Fibroblast of the conjunctiva (primary cell): Measurements from ENCODE around the gene CLCA4.
"Not testable (repeated sequence)": the region's sequence is repeated elsewhere in the genome, so short reads cannot be mapped to it uniquely, and the experiment has no call there.

ENCODE experiments used
- DNase-seq: peaks from one replicate; pipeline ENCODE4 v3.0.0-alpha.2; 2010; ENCODE audit warnings: low read depth

Gene CLCA4

GRCh38 chr1:86537928-86538695 lies 8.8 kb upstream of the CLCA4 start:
- no peak for DNase-seq

GRCh38 chr1:86538775-86539174 lies 8.1 kb upstream of the CLCA4 start:
- DNase-seq: no peak

- no peak for DNase-seq
Measured at GRCh38 chr1:86541859-86542258, 5.0 kb upstream of the CLCA4 start.

- no peak for DNase-seq
Measured at GRCh38 chr1:86542631-86543030, 4.2 kb upstream of the CLCA4 start.

- DNase-seq: no peak
Measured at GRCh38 chr1:86548839-86549238, 2.0 kb downstream of the CLCA4 start.

- DNase-seq: no peak
Measured at GRCh38 chr1:86551305-86551704, 4.4 kb downstream of the CLCA4 start.

- DNase-seq: no peak
Measured at GRCh38 chr1:86552376-86552775, 5.5 kb downstream of the CLCA4 start.

DNA sequence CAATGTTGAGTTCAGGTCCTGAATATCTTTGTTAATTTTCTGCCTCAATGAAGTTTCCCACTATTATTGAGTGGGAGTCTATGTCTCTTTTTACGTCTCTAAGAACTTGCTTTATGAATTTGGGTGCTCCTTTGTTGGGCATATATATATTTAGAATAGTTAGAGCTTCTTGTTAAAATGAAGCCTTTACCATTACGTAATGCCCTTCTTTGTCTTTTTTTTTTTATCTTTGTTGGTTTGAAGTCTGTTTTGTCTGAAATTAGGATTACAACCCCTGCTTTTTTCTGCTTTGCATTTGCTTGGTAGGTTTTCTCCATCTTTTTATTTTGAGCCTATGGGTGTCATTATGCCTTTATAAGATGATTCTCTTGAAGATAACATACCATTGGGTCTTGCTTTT lies 10.9 kb downstream of the CLCA4 start:
- no peak for DNase-seq

DNA sequence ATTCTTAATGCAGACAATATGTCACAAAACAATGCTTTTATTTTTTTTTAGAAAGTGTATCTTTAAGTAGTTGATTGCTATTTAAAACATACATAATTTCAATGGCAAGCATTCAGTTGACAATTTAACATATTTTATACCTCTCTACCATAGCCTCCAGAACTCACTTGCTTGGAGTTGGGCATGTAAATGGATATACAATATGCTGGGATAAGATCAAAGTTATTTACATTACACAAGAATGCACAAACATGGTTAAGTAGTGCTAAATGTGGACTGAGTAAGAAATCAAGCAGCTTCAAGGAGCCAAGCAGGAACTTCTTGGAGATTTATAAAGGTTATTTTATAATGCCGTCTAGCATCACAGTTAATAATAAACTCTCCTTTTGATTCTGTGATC lies 17.0 kb downstream of the CLCA4 start:
- no peak for DNase-seq

- DNase-seq: no peak
Measured at GRCh38 chr1:86567341-86567740, 20.5 kb downstream of the CLCA4 start.

DNA sequence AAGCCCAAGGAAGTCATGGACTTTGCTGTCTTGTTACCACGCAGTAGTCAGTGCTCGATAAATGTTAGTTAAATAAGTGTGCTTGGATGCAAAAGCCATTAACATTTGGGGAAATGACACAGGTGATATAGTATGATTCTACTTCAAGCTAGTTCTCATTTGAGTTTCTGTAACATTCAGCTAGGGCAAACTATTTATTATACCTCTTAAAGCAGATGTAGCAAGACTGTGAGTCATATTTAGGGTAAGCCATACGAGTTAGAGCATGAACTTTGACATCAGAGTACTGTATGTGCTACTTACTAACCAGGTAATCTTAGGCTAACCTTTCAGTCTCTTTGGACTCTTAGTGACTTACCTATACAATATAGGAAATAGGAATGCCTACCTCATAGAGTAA lies 21.0 kb downstream of the CLCA4 start:
- DNase-seq: no peak

GRCh38 chr1:86573763-86574484 lies 27.0 kb downstream of the CLCA4 start:
- no peak for DNase-seq

DNA sequence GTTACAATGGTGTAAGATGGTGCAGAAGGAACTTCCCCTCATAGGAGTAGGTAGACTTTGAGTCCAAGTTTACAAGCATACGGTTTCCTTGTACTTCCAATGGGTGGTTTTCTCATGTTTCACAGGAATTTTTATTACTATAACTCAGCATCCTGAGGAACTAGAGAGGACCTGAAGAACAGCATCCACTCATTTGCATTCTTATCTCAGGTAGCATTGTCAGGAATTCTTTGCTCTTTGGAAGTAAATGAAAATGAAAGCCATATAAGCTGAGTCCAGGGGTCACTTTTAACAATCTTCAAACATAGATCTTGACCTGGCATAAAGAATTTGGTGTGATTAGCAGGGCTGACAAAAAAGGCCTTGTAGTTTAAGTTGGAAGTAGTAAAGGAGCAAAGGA lies 34.4 kb downstream of the CLCA4 start:
- no peak for DNase-seq

GRCh38 chr1:86582161-86582560 lies 35.3 kb downstream of the CLCA4 start:
- no peak for DNase-seq

GRCh38 chr1:86583032-86583431 lies 36.2 kb downstream of the CLCA4 start:
- DNase-seq: no peak

DNA sequence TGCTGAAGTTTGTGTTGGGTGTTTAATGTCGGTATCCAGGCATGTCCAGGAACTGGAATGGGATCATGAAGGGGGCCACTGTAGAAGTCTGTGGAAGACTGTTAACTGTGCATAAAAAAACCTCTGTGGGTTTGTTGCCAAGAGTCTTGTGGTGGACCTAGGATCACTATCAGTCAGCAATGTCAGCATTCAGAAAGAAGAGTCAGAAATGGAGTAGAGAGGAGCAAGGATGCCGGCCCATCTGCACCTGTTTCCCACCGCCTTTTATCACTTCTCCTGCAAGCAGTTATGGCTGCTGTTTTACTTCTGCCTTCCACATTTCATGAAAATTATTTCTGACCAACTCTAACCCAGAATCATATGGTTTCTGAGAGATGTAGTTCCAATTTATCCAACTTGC lies 36.7 kb downstream of the CLCA4 start:
- DNase-seq: no peak

- DNase-seq: no peak
Measured at GRCh38 chr1:86594284-86594770, 47.4 kb downstream of the CLCA4 start.

DNA sequence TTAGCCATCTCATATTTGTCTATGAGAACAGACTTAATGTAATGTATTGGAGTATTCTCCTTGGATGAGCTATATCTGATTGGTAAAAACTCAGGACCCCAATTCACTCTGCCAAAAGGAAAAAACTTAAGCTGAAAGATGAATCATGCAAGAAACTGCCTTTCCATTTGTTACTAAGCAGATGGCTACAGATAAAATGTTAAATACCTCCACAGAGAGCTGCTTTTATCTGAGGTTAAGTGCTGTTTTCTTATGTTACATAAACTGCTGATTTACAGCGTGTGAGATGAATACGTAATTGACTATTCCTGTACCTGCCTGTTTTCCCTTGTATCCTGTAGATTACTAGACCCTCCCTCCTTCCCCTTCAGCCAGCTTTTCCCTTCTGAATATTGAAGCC lies 49.3 kb downstream of the CLCA4 start:
- DNase-seq: no peak

DNA sequence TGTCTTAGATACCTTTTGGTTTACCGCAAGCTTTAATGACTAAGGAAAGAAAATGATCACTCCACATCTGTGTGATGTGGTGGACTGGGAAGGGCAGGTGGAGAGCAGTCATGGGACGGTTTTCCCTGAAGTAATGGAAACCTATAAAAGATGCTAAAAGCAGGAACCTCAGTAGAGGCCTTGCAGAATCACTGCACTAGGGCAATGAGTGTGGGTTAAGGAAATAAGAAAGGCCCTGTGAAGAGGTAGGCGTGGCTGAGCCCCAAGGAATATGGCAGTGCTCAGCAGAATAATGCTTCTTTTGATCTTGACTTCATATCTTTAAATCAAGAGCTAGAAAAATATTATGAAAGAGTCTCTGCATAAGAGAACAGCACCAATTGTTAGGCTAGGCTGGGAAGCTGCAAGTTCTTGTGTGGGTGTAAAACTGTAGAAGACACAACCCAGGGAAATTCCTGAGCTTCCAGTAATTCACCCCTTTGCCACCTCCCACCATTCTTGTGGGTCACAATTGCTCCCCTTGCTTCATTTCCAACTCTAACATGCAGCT lies 49.9 kb downstream of the CLCA4 start:
- DNase-seq: no peak

DNA sequence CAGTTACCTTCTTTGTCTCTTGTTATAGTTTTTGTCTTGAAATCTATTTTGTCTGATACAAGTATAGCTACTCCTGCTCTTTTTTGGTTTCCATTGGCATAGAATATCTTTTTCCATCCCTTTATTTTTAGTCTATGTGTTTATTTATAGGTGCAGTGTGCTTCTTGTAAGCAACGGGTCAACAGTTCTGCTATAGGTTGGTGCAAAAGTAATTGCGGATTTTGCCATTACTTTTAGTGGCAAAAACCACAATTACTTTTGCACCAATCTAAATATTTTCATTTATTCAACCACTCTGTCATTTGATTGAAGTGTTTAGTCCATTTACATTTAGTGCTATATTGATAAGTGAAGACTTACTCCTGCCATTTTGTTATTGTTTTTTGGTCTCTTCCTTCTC lies 59.2 kb downstream of the CLCA4 start:
- DNase-seq: not testable (repeated sequence)

DNA sequence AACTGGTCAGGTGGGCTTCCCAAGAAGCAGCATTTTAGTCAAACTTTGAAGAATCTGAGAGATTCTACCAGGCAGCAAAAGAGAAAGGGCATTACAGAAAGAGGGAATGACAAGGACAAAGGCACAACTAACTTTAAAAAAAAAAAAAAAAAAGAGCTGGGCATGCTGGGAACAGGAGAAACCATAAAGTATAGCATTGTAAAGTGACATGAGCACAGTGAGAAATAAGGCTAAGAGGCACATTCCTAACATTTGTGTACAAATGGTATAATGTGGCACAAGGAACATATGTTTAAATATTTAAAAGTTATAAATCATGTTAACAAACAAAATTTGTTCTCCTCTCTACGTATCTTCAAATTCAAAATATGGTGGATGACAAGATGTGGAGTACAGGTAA lies 69.6 kb downstream of the CLCA4 start:
- DNase-seq: no peak

- no peak for DNase-seq
Measured at GRCh38 chr1:86616871-86617270, 70.0 kb downstream of the CLCA4 start.

- no peak for DNase-seq
Measured at GRCh38 chr1:86618358-86618757, 71.5 kb downstream of the CLCA4 start.
